GM06990 (cell line): ENCODE data around the gene C20orf173.

Experiments used
- DNase-seq: peaks from one replicate; pipeline ENCODE4 v3.0.0-alpha.2; 2011; ENCODE audit not compliant: insufficient read length; ENCODE audit errors: extremely low read depth
- H3K27me3 ChIP-seq: replicated peaks from 2 replicates; pipeline ENCODE4 v1.6.0; 2011; ENCODE audit warnings: low read length; ENCODE audit not compliant: control insufficient read depth, insufficient read depth
- H3K36me3 ChIP-seq: 2 replicates; pipeline ENCODE4 v1.5.1; 2011; ENCODE audit warnings: low read length; ENCODE audit not compliant: control insufficient read depth, insufficient read depth
- H3K4me3 ChIP-seq: replicated peaks from 2 replicates; pipeline ENCODE4 v1.5.1; 2011; ENCODE audit warnings: low read depth, mild to moderate bottlenecking, control low read depth, low read length
- TF ChIP-seq, protein P1 (sequence below): IDR thresholded peaks from 2 replicates; pipeline ENCODE4 v1.5.1; 2011; ENCODE audit warnings: low read length, control low read depth, mild to moderate bottlenecking, inconsistent platforms; ENCODE audit not compliant: insufficient read depth, poor library complexity, severe bottlenecking

Gene C20orf173

DNA sequence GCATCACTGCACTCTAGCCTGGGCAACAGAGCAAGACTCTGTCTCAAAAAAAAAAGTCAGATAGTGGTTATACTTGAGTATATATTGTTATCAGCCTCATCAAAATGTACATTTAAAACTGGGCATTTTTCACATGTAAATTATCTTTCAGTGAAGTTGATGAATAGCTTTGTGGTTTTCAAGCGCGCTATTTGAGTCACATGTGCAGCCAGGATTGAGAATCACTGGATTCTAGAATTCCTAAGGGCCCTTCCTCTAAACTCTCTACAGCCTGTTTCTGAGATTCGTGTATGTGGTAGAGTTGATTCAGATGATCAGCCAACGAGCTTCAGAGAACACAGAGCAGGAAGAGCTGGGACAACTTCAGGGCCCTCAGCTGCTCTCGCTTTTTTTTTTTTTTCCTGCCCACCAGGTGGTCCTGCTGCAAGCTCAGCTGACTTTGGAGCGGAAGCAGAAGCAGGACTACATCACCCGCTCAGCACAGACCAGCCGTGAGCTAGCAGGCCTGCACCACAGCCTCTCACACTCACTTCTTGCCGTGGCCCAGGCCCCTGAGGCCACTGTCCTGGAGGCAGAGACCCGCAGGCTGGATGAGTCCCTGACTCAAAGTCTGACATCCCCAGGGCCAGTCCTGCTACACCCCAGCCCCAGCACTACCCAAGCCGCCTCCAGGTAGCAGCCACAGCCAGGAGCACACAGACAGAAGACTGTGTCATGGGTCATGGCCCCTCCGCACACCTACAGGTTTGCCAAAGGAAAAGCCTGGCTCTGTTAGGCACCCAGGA is 18.3 kb downstream of the C20orf173 start:
- H3K36me3 ChIP-seq = peaks cover 38% of the 10 kb centered on the region

DNA sequence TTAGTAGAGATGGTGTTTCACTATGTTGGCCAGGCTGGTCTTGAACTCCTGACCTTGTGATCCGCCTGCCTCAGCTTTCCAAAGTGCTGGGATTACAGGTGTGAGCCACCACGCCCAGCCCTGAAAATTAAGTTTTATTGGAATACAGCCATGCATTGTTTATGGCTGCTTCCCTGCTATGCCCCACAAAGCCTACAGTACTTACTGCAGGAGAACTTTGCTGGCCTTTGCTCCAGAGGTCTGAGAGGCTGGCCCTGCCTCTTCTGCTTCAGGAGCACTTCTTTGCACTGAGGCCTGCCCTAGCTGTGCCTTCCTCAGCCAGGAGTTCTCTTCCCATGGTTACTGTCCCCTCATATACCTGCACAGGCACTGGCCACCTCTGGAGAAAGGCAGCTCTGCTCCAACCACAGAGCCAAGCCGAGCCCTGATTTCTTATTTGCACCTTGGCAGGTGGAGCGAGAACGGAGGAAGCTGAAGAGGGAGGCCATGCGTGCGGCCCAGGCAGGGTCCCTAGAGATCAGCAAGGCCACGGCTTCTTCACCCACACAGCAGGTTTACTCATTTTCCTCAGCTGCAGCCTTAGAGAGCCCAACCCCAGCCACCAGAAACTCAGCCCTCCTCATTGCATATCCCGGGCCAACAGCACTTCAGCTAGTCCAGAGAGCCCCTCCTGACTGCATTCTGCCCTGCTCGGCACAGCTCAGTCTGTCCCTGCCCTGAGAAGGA is 20.8 kb downstream of the C20orf173 start:
- TF ChIP-seq, protein P1, sequence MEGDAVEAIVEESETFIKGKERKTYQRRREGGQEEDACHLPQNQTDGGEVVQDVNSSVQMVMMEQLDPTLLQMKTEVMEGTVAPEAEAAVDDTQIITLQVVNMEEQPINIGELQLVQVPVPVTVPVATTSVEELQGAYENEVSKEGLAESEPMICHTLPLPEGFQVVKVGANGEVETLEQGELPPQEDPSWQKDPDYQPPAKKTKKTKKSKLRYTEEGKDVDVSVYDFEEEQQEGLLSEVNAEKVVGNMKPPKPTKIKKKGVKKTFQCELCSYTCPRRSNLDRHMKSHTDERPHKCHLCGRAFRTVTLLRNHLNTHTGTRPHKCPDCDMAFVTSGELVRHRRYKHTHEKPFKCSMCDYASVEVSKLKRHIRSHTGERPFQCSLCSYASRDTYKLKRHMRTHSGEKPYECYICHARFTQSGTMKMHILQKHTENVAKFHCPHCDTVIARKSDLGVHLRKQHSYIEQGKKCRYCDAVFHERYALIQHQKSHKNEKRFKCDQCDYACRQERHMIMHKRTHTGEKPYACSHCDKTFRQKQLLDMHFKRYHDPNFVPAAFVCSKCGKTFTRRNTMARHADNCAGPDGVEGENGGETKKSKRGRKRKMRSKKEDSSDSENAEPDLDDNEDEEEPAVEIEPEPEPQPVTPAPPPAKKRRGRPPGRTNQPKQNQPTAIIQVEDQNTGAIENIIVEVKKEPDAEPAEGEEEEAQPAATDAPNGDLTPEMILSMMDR = no peak
- DNase-seq = no peak
- Histone ChIP-seq H3K36me3 (peaks cover 51% of the 10 kb centered on the region), H3K4me3 (no peak overlapping the region), H3K27me3 (no peaks in the 10 kb centered on the region)

More for the DNA sequence above, 18.3 kb downstream of the C20orf173 start:
- TF ChIP-seq, protein P1 = no peak
- Histone ChIP-seq H3K4me3 (no peak overlapping the region), H3K27me3 (no peaks in the 10 kb centered on the region)
- no peak for DNase-seq

DNA sequence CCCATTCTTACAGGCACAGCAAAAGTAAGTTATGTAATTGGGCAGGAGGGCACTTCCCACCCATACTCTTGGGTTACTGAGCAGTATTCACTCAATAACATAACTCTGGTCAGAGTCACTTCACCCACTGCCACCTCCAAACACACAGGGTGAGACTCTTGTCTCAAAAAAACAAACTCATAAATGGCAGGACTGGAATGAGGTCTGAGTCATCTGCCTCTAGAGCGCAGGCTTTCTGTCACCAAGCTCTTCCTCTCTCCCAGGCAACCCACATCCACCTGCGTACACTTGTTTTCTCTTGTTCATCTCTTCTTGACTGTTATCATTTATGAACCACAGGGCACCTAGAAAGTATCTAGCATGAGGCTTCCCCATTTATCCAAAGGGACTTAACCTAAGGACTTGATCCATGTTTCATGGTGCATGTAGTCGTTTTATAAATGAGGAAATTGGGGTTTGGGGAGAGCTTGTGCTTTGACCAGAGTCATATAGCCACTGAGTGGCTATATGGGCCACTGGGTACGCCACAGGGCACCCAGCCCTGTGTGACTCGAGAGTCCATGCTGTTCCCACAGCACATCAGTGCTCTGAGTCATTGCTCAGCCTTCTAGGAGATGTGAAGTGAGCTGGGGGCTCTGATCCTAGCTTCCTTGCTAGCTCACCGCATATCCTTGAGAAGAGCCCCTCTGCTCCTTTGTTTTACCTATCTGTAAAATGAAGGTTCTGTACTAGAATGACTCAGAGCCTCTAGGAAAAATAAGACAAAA is 22.4 kb downstream of the C20orf173 start:
- TF ChIP-seq, protein P1 = no peak
- no peak for DNase-seq
- peaks cover 58% of the 10 kb centered on the region for H3K36me3 ChIP-seq
- H3K27me3 ChIP-seq = no peaks in the 10 kb centered on the region
- H3K4me3 ChIP-seq = no peak overlapping the region

DNA sequence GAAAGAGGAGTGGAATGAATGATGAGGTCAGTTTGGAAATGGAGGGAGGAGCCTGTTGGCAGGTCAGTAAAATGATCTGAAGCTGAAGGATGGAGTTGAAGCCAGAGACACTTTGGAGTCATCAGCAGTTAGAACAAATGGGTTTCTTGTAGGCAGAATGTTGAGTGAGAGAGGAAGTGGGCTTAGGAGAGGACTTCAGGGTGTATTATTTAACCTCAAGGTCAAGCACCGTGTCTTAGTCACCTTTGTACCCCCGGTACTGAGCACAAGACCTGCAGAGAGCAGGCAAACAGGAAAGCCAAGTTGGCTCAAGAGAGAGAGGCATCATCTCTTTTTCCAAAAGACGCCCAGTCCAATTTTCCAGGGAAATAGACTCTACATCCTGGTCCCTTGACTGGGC is 23.3 kb downstream of the C20orf173 start:
- Histone ChIP-seq H3K4me3 (no peak overlapping the region), H3K36me3 (peaks cover 52% of the 10 kb centered on the region), H3K27me3 (no peaks in the 10 kb centered on the region)
- TF ChIP-seq, protein P1 = no peak
- no peak for DNase-seq

DNA sequence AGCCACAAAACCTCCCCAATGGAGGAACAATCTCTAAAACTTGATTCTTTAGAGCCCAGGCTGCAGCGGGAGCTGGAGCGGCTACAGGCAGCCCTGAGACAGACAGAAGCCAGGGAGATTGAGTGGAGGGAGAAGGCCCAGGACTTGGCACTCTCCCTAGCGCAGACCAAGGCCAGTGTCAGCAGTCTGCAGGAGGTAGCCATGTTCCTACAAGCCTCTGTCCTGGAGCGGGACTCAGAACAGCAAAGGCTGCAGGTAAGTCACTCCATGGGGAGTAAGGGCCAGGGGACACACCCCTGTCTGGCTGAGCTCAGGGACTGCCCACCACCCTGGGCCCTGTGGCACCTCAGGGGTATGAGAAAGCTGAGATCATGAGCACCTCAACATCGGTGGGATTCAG is 24.7 kb downstream of the C20orf173 start:
- H3K36me3 ChIP-seq = peaks cover 50% of the 10 kb centered on the region

More for the DNA sequence above, 24.7 kb downstream of the C20orf173 start:
- H3K4me3 ChIP-seq = no peak overlapping the region
- TF ChIP-seq, protein P1 = no peak
- no peak for DNase-seq
- no peaks in the 10 kb centered on the region for H3K27me3 ChIP-seq
